ENCODE results near the gene TXNDC8.

DNA sequence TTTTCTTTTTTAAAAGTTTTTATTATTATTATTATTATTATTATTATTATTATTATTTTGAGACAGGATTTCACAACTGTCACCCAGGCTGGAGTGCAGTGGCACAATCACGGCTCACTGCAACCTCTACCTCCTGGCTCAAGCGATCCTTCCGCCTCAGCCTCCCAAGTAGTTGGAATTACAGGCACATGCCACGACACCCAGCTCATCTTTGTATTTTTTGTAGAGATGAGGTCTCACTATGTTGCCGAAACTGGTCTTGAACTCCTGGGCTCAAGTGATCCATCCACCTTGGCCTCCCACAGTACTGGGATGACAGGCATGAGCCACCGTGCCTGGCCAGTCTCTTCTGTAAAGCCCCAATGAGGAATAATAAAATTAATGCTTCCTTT, 50.4 kb downstream of the TXNDC8 start:
- TF ChIP-seq, protein P1, sequence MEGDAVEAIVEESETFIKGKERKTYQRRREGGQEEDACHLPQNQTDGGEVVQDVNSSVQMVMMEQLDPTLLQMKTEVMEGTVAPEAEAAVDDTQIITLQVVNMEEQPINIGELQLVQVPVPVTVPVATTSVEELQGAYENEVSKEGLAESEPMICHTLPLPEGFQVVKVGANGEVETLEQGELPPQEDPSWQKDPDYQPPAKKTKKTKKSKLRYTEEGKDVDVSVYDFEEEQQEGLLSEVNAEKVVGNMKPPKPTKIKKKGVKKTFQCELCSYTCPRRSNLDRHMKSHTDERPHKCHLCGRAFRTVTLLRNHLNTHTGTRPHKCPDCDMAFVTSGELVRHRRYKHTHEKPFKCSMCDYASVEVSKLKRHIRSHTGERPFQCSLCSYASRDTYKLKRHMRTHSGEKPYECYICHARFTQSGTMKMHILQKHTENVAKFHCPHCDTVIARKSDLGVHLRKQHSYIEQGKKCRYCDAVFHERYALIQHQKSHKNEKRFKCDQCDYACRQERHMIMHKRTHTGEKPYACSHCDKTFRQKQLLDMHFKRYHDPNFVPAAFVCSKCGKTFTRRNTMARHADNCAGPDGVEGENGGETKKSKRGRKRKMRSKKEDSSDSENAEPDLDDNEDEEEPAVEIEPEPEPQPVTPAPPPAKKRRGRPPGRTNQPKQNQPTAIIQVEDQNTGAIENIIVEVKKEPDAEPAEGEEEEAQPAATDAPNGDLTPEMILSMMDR (IDR thresholded peaks at IDR 0.05; ENCODE audit: borderline replicate concordance, extremely low read depth, low read length, poor library complexity, severe bottlenecking): no peak
- no peak for TF ChIP-seq EZH2 (IDR thresholded peaks at IDR 0.05; ENCODE audit: borderline replicate concordance, low read depth, low read length, severe bottlenecking)
